Effector CD4-positive, alpha-beta T cell (primary cell): ENCODE measurements around the gene LAMA4.
"Not testable (repeated sequence)": the region's sequence is repeated elsewhere in the genome, so short reads cannot be mapped to it uniquely, and the experiment has no call there.

Source experiments
- DNase-seq: peaks from one replicate; pipeline ENCODE4 v3.0.0-alpha.2; 2020

The LAMA4 gene

DNA sequence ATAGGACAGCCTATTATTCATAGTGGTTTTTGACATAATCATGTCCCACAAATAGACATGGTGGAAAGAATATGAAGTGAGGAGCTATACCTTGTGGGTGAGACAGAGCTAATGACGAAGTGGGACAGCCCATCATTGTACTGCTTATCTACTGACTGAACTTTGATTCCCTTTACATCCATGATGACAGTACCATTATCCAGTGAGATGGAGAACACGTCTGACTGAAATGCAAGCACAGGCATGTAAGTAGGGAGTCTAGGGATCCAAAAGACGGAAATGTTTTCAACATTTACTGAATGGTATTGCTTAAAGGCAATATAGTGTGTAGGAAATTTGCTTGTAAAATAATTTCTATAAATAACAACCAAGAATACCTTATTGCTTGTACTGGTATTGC lies 123.5 kb downstream of the LAMA4 start:
- DNase-seq, result no peak

DNA sequence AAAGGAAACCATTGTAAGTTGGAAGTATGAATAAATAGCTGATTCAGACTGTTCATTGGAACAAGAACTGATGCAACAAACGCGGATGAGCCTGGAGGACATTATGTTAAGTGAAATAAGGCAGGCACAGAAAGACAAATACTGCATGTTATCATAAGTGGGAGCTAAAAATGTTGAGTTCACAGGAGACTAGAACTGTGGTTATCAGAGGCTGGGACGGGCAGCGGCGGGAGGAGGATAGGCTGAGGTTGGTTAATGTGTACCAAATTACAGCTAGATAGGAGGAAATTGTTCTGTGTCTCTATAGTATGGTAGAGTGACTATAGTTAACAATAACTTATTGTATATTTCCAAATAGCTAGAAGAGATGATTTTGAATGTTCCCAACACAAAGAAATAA lies 126.2 kb downstream of the LAMA4 start:
- no peak for DNase-seq

GRCh38 chr6:112123982-112124381 lies 130.4 kb downstream of the LAMA4 start:
- DNase-seq, result no peak

DNA sequence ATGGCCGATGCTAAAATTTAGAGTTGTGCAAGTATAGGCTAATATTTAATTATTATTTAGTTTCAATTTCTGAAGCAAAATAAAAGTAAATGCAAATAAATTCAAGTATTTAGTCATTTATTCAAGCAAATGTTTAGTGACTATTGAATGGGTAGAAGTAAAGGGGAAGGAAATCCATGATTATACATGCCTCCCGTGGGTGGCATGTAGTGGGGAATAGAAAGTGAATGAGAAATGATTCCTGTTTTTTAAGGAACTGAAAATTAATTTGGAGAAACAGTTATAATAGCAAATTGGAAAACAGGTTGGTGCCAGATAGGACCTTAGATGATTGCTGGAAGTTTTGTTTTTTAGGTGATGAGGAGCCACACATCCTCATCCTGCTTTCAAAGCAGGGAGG lies 131.6 kb downstream of the LAMA4 start:
- no peak for DNase-seq

DNA sequence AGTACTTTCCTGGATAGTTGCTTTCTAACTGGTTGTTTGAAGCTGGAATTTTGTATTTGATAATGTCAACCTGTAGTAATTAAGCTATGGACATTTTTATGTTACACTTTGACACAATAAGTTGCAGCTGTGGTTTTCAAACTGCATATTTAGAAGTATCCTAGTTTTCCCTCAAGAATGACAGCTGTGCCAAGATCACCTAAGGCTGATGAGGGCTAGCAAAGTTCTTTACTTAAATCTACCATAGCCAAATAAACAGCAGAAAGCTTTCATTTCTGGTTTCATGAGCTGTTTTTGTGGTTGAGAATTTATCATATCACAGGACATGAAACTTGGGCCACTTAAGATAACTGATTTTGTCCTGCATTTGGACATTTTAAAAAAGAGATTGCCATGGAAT lies 136.3 kb downstream of the LAMA4 start:
- DNase-seq, result no peak

DNA sequence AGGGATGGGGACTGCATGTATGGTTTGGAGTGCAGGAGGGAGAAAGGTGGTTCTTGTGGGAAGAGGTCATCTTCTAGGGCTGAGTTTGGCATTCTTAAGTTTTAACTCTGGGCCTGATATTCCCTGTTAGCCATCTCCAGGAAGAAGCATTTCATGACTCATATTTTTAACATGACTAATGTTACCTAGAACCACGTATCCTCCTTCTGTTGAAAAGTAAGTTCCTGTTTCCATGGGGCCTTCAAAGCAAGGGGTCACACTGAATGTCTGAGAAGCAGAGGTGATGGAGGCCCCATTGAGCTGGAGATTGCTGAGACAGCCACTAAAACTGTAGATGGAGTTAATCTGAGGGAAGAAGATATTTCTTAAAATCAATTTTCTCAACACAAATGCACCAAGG lies 136.8 kb downstream of the LAMA4 start:
- DNase-seq, result no peak

DNA sequence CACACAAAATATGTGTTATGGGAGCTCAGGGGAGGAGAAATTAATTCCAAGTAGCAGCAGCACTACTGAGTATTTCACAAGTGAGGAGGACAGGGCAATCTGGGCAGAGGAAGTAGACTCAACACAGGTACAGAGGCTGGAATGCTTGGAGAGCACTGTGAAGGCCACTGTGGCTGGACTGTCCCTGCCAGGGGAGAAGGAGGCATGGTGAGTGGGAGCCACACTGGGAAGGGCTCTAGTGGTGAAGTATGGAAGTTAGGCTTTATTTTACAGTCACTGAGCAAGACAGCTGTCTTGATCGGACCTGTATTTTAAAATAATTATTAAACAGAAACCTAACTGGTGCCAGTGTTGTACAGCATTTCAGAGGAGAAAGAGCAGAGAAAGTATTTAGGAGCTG lies 138.1 kb downstream of the LAMA4 start:
- no peak for DNase-seq

DNA sequence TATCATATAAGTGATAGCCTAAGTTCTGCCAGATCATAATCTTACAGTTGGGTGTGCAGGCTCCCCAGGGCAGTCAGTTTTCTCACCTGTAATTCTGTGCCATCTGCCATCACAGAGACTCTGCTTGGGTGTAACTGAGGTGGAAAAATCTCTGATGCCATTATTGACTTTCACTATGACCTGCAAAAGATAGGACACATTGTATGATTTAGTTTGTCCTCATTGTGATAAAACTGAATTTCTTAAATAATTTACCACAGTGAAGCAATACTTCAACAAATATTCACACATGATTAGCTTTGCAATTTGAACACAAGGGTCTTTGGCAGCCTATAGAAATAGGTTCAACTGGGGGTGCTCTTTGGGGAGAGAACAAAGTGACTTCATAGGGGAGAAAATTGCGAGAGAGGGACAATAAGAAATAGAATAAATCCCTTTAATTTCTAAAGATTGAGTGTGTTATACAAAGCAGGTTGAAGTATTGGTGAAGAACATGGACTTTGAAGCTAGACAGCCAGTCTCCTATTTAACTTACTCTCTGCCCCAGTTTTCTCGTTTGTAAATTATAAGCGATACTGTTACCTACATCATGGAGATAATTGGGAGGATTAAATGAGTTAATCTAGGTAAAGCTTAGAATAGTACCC lies 139.7 kb downstream of the LAMA4 start:
- DNase-seq, result no peak

DNA sequence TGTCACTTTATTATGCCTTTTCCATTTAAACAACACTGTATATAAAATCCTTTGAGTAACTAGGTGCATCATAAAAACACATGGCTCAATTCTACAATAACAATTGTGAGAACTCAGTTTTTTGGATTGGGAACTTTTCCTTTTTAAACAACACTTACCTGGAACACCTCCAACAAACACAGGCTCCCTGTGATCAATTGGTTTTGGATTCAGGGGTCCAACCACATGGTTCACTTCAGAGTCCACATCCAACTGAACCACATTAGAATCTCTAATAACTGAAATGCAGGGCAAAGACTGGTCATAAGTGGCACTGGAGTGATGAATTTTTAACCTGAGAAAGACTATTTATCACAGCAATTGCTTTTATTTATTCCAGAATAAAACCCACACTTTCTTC lies 140.4 kb downstream of the LAMA4 start:
- DNase-seq, result no peak

DNA sequence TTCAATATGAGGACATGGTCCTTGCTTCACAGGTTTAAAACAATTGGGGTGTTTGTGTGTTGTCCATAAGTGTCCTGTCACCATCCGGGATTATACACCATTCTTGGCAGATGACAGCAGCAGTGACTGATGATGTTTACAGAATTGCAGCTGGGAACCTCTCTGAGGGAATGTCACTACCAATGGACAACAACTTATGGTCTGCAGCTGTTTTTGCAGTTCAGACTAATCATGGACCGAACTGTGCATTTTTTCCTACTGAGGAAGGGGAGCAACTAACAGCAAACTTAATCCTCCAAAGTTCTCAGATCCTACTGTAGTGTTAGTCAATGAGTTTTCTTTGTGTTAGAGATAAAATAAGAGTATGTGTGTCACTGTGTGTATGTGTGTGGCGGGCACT lies 140.9 kb downstream of the LAMA4 start:
- no peak for DNase-seq

- DNase-seq, result no peak
These were observed 145.1 kb downstream of the LAMA4 start for GRCh38 chr6:112109262-112109661.

DNA sequence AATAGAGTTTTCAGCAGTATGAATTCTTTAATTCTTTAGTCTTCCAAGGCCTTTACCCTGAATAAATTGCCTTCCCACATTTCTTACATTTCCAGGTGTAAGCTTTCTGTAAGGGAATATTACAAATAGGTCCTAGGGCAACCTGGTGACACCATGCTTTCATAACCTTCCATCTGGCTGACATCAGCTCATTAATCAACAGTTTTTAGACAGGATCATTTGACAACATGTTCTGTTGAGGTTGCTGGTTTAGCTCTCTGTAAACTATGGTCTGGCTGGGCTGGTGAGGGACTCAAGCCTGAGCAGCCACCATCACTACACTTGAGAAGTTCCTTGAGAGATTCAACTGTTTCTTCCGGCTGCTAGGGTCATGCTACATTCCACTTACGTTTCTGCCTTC lies 147.8 kb downstream of the LAMA4 start:
- no peak for DNase-seq

- DNase-seq, result not testable (repeated sequence)
These were observed 148.3 kb downstream of the LAMA4 start for GRCh38 chr6:112106026-112106425.

DNA sequence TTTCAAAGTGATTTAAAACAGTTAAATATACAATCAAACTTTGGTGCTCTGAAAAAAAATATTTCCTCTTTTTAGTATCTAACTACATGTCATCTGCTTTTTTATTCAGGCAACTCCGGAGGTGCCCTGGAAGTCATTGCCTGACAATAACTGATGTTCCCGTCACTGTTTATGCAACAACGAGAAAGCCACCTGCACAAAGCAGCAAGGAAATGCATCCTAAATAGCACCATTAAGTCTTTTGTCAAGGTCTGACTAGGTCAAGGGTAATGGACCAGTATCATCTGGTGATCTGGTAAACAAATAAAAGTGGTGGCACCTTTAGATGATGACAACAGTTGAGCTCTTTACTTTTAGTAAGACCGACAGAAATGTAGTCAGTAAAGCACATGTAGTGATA lies 153.8 kb downstream of the LAMA4 start:
- no peak for DNase-seq

GRCh38 chr6:112096901-112097300 lies 157.5 kb downstream of the LAMA4 start:
- DNase-seq, result no peak

- DNase-seq, result no peak
These were observed 166.5 kb downstream of the LAMA4 start for GRCh38 chr6:112087916-112088315.

DNA sequence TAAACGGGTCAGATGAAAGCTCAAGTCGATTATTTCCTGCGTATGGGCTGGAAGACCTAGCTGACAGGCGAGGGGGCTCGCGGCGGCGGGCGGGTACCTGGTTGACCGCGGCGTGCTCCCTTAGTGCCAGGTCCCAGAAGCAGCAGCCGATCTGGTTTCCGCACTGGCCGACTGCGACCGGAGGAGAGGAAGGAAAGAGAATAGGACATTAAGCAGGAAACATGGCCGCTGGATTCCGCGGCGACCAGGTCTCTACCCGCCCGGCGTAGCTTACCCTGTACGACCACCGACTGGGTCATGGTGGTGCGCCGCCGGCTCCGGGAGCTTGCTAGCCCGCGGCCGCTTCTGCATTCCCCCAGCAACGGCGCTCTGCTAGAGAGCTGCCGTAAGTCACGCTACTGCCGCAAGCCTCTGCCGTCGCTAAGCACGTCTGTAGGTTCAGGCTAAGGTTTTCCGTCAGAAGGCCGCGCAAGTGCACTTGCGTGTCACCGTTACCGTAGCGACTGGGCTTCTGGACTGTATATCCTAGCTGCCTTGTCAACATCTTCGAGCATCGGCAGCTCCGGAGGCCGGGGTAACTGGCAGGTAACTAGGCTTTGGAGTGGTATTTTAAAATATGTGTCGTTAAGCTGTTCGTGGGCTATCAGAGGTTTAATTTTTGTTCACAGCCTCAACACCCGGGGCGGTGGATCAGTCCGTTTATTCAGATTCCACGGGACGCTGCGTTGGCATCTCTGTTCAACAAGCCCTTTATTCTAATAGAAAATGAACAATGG lies 167.0 kb downstream of the LAMA4 start, which contains the start of the genes FAM229B and TUBE1:
FAM229B (plus strand) TSS at position 456 of the 776 bp plus-strand sequence. CDS start 11,693 bp downstream, outside the sequence.
TUBE1 (minus strand) TSS at position 347 of the 776 bp plus-strand sequence; CDS start at position 299, 48 bp downstream.
- DNase-seq, result peak; percentile 87

GRCh38 chr6:112086744-112087135 lies 167.6 kb downstream of the LAMA4 start:
- no peak for DNase-seq

GRCh38 chr6:112085286-112086065 lies 168.9 kb downstream of the LAMA4 start:
- no peak for DNase-seq

DNA sequence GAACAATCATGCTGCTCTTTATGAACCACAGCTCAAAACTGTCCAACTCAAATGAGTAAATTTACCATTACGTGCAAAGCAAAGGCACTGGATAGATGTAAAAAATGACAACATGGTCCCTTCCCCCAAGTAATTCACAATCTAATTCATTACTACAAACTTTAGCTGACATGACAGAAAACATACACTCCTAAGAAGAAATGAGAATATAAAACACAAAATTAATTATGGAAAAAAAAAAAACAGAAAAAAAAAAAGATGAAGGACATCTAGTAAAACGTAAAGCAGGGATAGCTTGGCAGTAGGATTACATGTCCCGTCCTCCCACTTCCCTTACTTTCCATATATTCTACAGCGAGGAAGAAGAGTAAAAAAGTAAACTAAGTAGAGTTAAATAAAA lies 172.8 kb downstream of the LAMA4 start:
- no peak for DNase-seq

DNA sequence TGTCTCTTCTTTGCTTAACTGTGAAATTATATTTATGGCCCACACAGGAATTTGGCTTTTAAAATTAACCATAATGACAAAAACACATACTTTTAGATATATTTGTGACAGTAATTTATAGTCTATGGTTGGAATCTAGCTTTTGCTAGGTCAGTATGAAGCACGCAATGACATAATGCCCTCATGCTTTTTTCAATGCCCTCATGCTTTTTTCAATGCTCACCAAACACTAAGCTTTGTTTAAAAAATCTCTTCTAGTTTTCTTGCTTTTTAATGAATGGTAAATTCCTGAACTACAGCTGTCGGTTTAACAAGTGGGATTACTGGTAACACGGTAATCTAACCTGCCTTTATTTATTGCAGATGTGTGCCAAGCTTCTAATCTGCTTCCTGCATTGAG lies 187.8 kb downstream of the LAMA4 start:
- DNase-seq, result no peak

- DNase-seq, result no peak
These were observed 188.9 kb downstream of the LAMA4 start for GRCh38 chr6:112065426-112065986.

GRCh38 chr6:112062966-112063365 lies 191.4 kb downstream of the LAMA4 start:
- no peak for DNase-seq
